ENCODE results near the gene ZFP90. TPM values are rescaled to one million over a fixed set of nuclear protein-coding genes. Genes with fewer than 3 reads are reported as not detected.
A peak's percentile ranks its signal among the peaks of the same experiment; 100 is the strongest.
"Not testable (repeated sequence)": the region's sequence is repeated elsewhere in the genome, so short reads cannot be mapped to it uniquely, and the experiment has no call there.

ZFP90 gene
- total and polyA plus RNA-seq, 9 of the 15 experiments (the other 6 are each of a cell fraction or from before 2014, with no cell fraction given): 0.66 to 2.9 (median 2.3) TPM

DNA sequence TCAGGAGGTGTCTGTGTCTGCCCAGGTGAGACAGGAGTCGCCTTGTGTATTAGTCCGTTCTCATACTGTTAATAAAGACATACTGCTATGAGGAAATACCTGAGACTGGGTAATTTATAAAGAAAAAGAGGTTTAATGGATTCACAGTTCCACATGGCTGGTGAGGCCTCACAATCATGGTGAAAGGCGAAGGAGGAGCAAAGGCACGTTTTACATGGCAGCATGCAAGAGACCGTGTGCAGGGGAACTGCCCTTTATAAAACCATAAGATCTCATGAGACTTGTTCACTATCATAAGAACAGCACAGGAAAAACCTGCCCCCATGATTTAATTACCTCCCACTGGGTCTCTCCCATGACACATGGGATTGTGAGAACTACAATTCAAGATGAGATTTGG lies 44.8 kb upstream of the ZFP90 start:
- H3K9ac ChIP-seq (ENCODE audit: insufficient read depth in 1 of 2, low read depth in 2 of 2, low read length in 2 of 2); H3K9me3 ChIP-seq (replicated peaks; ENCODE audit: control insufficient read depth, insufficient read depth, low read depth, low read length); H3K4me3 ChIP-seq; H3K36me3 ChIP-seq (ENCODE audit: control insufficient read depth, insufficient read depth, low read length); H2AFZ ChIP-seq (ENCODE audit: low read depth, low read length); FAIRE-seq; in situ Hi-C loops (cut with MboI); H4K20me1 ChIP-seq (replicated peaks; ENCODE audit: control insufficient read depth, insufficient read depth, low read length); POLR2A ChIA-PET; H3K79me2 ChIP-seq (ENCODE audit: control insufficient read depth, insufficient read depth, low read length); BruUV-seq (replicated peaks); DNase-seq (ENCODE audit: extremely low read depth in 1 of 4, low spot score in 3 of 4); H3K9me1 ChIP-seq (ENCODE audit: control insufficient read depth, insufficient read depth, low read length); intact Hi-C loops (cut with micrococcal nuclease); H3K4me1 ChIP-seq (replicated peaks in 1 of 2; ENCODE audit: control insufficient read depth in 2 of 2, insufficient read depth in 2 of 2, low read length in 2 of 2); ATAC-seq; CTCF ChIA-PET (ENCODE audit: low intra/inter-chr PET ratio); H3K4me2 ChIP-seq (ENCODE audit: insufficient read depth, low read length); H3K27ac ChIP-seq (ENCODE audit: extremely low read depth, low read depth, low read length): not testable (repeated sequence)
- H3K27me3 ChIP-seq (ENCODE audit: control insufficient read depth in 2 of 2, insufficient read depth in 2 of 2, low read length in 2 of 2): peaks cover 0 to 32% of the 10 kb centered on the region in 2 experiments; a peak in 3 of 5 replicates
- TF ChIP-seq ZNF431 (CRISPR knock-in tag; IDR thresholded peaks at IDR 0.05): peak; percentile 96
- peak; percentile 55 for TF ChIP-seq ZFP36 (IDR thresholded peaks at IDR 0.05; ENCODE audit: low read depth, low read length, partially characterized antibody)
- TF ChIP-seq TRIM28 (IDR thresholded peaks at IDR 0.05): peak; percentile 29; the same call in 1 of the 2 replicates
- WGBS (ENCODE audit: insufficient coverage, low coverage, missing lambda C conversion rate): 2% methylated on average over 5 of the region's 5 CpGs

DNA sequence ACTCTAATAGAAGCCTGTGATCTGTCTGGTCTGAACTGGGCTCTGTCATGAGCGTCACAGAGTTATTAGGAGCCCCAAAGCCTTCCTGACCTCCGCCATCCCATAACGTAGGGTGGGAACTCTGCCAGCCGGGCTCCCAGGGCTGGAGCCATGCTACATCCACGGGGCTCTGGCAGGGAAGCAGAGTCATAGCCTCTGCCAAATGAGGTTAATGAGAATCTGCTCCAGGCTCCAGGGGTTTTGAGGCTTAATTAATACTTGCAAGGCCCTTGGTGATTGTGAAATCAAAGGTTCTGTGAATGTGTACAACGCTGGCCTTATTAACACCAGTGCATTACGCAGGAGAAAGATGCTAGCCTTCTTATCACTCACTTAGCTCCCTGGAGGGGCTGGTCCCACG lies 42.4 kb upstream of the ZFP90 start:
- POLR2A ChIA-PET: interaction anchor here (0.7 kb wide), 1 partner anchor 23 kb away, joined by 3 read pairs; no protein-coding TSS in a partner anchor
- CTCF ChIA-PET (ENCODE audit: low intra/inter-chr PET ratio): no interaction called here
- DNase-seq (ENCODE audit: extremely low read depth in 1 of 4, low spot score in 3 of 4): no peak

More for the DNA sequence above, 42.4 kb upstream of the ZFP90 start:
- no peaks in the 10 kb centered on the region for H4K20me1 ChIP-seq (replicated peaks; ENCODE audit: control insufficient read depth, insufficient read depth, low read length)
- peak; percentile 20; the same call in 1 of the 2 replicates for TF ChIP-seq CEBPB (tag; IDR thresholded peaks at IDR 0.05)
- no peak for TF ChIP-seq NELFE (IDR thresholded peaks at IDR 0.05; ENCODE audit: insufficient read depth, insufficient read length)
- TF ChIP-seq SMC3 (conservative IDR thresholded peaks at IDR 0.05; ENCODE audit: insufficient read depth, low read depth, low read length): no peak
- H3K9ac ChIP-seq (ENCODE audit: insufficient read depth in 1 of 2, low read depth in 2 of 2, low read length in 2 of 2): no peak overlapping the region
- in situ Hi-C loops (cut with MboI): no loop called here
- intact Hi-C loops (cut with micrococcal nuclease): no loop called here
- FAIRE-seq: no peak
- H3K79me2 ChIP-seq (ENCODE audit: control insufficient read depth, insufficient read depth, low read length): no peaks in the 10 kb centered on the region
- no peaks in the 10 kb centered on the region for H3K9me3 ChIP-seq (replicated peaks; ENCODE audit: control insufficient read depth, insufficient read depth, low read depth, low read length)
- H3K9me1 ChIP-seq (ENCODE audit: control insufficient read depth, insufficient read depth, low read length): no peaks in the 10 kb centered on the region
- ATAC-seq: no peak
- H3K4me2 ChIP-seq (ENCODE audit: insufficient read depth, low read length): no peak overlapping the region
- no peak overlapping the region for H2AFZ ChIP-seq (ENCODE audit: low read depth, low read length)
- peaks cover 4 to 38% of the 10 kb centered on the region in 2 experiments; a peak in 4 of 5 replicates for H3K27me3 ChIP-seq (ENCODE audit: control insufficient read depth in 2 of 2, insufficient read depth in 2 of 2, low read length in 2 of 2)
- H3K4me1 ChIP-seq (replicated peaks in 1 of 2; ENCODE audit: control insufficient read depth in 2 of 2, insufficient read depth in 2 of 2, low read length in 2 of 2): no peaks in the 10 kb centered on the region
- WGBS (ENCODE audit: insufficient coverage, low coverage, missing lambda C conversion rate): 2% methylated on average over 8 of the region's 8 CpGs
- BruUV-seq (replicated peaks): no TSS peak
- no peak overlapping the region for H3K4me3 ChIP-seq
- no peaks in the 10 kb centered on the region for H3K36me3 ChIP-seq (ENCODE audit: control insufficient read depth, insufficient read depth, low read length)
- H3K27ac ChIP-seq (ENCODE audit: extremely low read depth, low read depth, low read length): no peak overlapping the region

All from K562 (cell line).